ENCODE results near the gene USP48.
"Not testable (repeated sequence)": the region's sequence is repeated elsewhere in the genome, so short reads cannot be mapped to it uniquely, and the experiment has no call there.

The USP48 gene

GRCh38 chr1:21775985-21776562 lies 6.9 kb downstream of the USP48 start:
- no peak overlapping the region for H3K4me2 ChIP-seq (ENCODE audit: low read length)
- no peak overlapping the region for H2AFZ ChIP-seq (ENCODE audit: low read depth, low read length)
- H3K9ac ChIP-seq (ENCODE audit: low read length) = no peak overlapping the region
- no peaks in the 10 kb centered on the region for H3K27me3 ChIP-seq (ENCODE audit: low read depth, low read length)
- no peak overlapping the region for H3K4me3 ChIP-seq (ENCODE audit: low read length)
- peaks cover 14% of the 10 kb centered on the region; the same call in 1 of the 2 replicates for H3K4me1 ChIP-seq (ENCODE audit: low read length)
- no peak overlapping the region for H3K27ac ChIP-seq (ENCODE audit: low read length)
- H4K20me1 ChIP-seq (ENCODE audit: insufficient read depth, low read length) = peaks cover 70% of the 10 kb centered on the region
- no peaks in the 10 kb centered on the region for H3K9me3 ChIP-seq (ENCODE audit: insufficient read depth, low read length)
- H3K36me3 ChIP-seq (replicated peaks; ENCODE audit: low read depth, low read length) = peaks cover 4% of the 10 kb centered on the region
- no peak for TF ChIP-seq CTCF (IDR thresholded peaks at IDR 0.05; ENCODE audit: low read depth, low read length)
- TF ChIP-seq EZH2phosphoT487 (IDR thresholded peaks at IDR 0.05; ENCODE audit: low read depth) = no peak
- peaks cover 98% of the 10 kb centered on the region for H3K79me2 ChIP-seq (ENCODE audit: low read length)

GRCh38 chr1:21775550-21775914 lies 7.4 kb downstream of the USP48 start:
- H3K4me2 ChIP-seq (ENCODE audit: low read length) = no peak overlapping the region
- no peak overlapping the region for H3K27ac ChIP-seq (ENCODE audit: low read length)
- H3K36me3 ChIP-seq (replicated peaks; ENCODE audit: low read depth, low read length) = peaks cover 4% of the 10 kb centered on the region
- H3K79me2 ChIP-seq (ENCODE audit: low read length) = peaks cover 98% of the 10 kb centered on the region
- peaks cover 76% of the 10 kb centered on the region for H4K20me1 ChIP-seq (ENCODE audit: insufficient read depth, low read length)
- peaks cover 14% of the 10 kb centered on the region; the same call in 1 of the 2 replicates for H3K4me1 ChIP-seq (ENCODE audit: low read length)
- no peak overlapping the region for H3K9ac ChIP-seq (ENCODE audit: low read length)
- H3K4me3 ChIP-seq (ENCODE audit: low read length) = no peak overlapping the region
- no peaks in the 10 kb centered on the region for H3K27me3 ChIP-seq (ENCODE audit: low read depth, low read length)
- no peak overlapping the region for H2AFZ ChIP-seq (ENCODE audit: low read depth, low read length)
- no peak for TF ChIP-seq EZH2phosphoT487 (IDR thresholded peaks at IDR 0.05; ENCODE audit: low read depth)
- TF ChIP-seq CTCF (IDR thresholded peaks at IDR 0.05; ENCODE audit: low read depth, low read length) = no peak
- no peaks in the 10 kb centered on the region for H3K9me3 ChIP-seq (ENCODE audit: insufficient read depth, low read length)

- H3K4me3 ChIP-seq (ENCODE audit: low read length) = no peak overlapping the region
- H4K20me1 ChIP-seq (ENCODE audit: insufficient read depth, low read length) = peaks cover 80% of the 10 kb centered on the region
- H3K27me3 ChIP-seq (ENCODE audit: low read depth, low read length) = no peaks in the 10 kb centered on the region
- no peak overlapping the region for H2AFZ ChIP-seq (ENCODE audit: low read depth, low read length)
- peaks cover 98% of the 10 kb centered on the region for H3K79me2 ChIP-seq (ENCODE audit: low read length)
- no peak overlapping the region for H3K9ac ChIP-seq (ENCODE audit: low read length)
- H3K4me2 ChIP-seq (ENCODE audit: low read length) = no peak overlapping the region
- no peak overlapping the region for H3K27ac ChIP-seq (ENCODE audit: low read length)
- H3K9me3 ChIP-seq (ENCODE audit: insufficient read depth, low read length) = no peaks in the 10 kb centered on the region
- TF ChIP-seq CTCF (IDR thresholded peaks at IDR 0.05; ENCODE audit: low read depth, low read length) (no peak), EZH2phosphoT487 (IDR thresholded peaks at IDR 0.05; ENCODE audit: low read depth) (no peak)
- H3K4me1 ChIP-seq (ENCODE audit: low read length) = peaks cover 9% of the 10 kb centered on the region; the same call in 1 of the 2 replicates
- peaks cover 4% of the 10 kb centered on the region for H3K36me3 ChIP-seq (replicated peaks; ENCODE audit: low read depth, low read length)
Measured at GRCh38 chr1:21774835-21775549, 8.0 kb downstream of the USP48 start.

- peaks cover 98% of the 10 kb centered on the region for H3K79me2 ChIP-seq (ENCODE audit: low read length)
- no peak for TF ChIP-seq CTCF (IDR thresholded peaks at IDR 0.05; ENCODE audit: low read depth, low read length)
- TF ChIP-seq EZH2phosphoT487 (IDR thresholded peaks at IDR 0.05; ENCODE audit: low read depth) = no peak
- H4K20me1 ChIP-seq (ENCODE audit: insufficient read depth, low read length) = peaks cover 85% of the 10 kb centered on the region
- no peak overlapping the region for H3K4me3 ChIP-seq (ENCODE audit: low read length)
- no peaks in the 10 kb centered on the region for H3K27me3 ChIP-seq (ENCODE audit: low read depth, low read length)
- 0 out of 2 replicates have a peak, but pooled peaks cover 3% of the 10 kb centered on the region for H3K4me1 ChIP-seq (ENCODE audit: low read length)
- no peak overlapping the region for H2AFZ ChIP-seq (ENCODE audit: low read depth, low read length)
- H3K9ac ChIP-seq (ENCODE audit: low read length) = no peak overlapping the region
- H3K36me3 ChIP-seq (replicated peaks; ENCODE audit: low read depth, low read length) = peaks cover 4% of the 10 kb centered on the region
- no peak overlapping the region for H3K27ac ChIP-seq (ENCODE audit: low read length)
- no peaks in the 10 kb centered on the region for H3K9me3 ChIP-seq (ENCODE audit: insufficient read depth, low read length)
- no peak overlapping the region for H3K4me2 ChIP-seq (ENCODE audit: low read length)
Measured at GRCh38 chr1:21773585-21773984, 9.4 kb downstream of the USP48 start.

GRCh38 chr1:21771672-21772071 lies 11.3 kb downstream of the USP48 start:
- H3K79me2 ChIP-seq (ENCODE audit: low read length) = peaks cover 98% of the 10 kb centered on the region

GRCh38 chr1:21770602-21771001 lies 12.3 kb downstream of the USP48 start:
- H4K20me1 ChIP-seq (ENCODE audit: insufficient read depth, low read length) = peaks cover 88% of the 10 kb centered on the region

More at GRCh38 chr1:21771672-21772071, 11.3 kb downstream of the USP48 start:
- not testable (repeated sequence) for H3K27ac ChIP-seq (ENCODE audit: low read length); H3K9ac ChIP-seq (ENCODE audit: low read length); H3K27me3 ChIP-seq (ENCODE audit: low read depth, low read length); H2AFZ ChIP-seq (ENCODE audit: low read depth, low read length); H3K4me3 ChIP-seq (ENCODE audit: low read length); H3K4me2 ChIP-seq (ENCODE audit: low read length); H3K4me1 ChIP-seq (ENCODE audit: low read length); H3K9me3 ChIP-seq (ENCODE audit: insufficient read depth, low read length); H3K36me3 ChIP-seq (replicated peaks; ENCODE audit: low read depth, low read length)
- peaks cover 87% of the 10 kb centered on the region for H4K20me1 ChIP-seq (ENCODE audit: insufficient read depth, low read length)

More at GRCh38 chr1:21770602-21771001, 12.3 kb downstream of the USP48 start:
- H3K27me3 ChIP-seq (ENCODE audit: low read depth, low read length); H3K4me3 ChIP-seq (ENCODE audit: low read length); H2AFZ ChIP-seq (ENCODE audit: low read depth, low read length); H3K36me3 ChIP-seq (replicated peaks; ENCODE audit: low read depth, low read length); H3K4me2 ChIP-seq (ENCODE audit: low read length); H3K27ac ChIP-seq (ENCODE audit: low read length); H3K9me3 ChIP-seq (ENCODE audit: insufficient read depth, low read length); H3K9ac ChIP-seq (ENCODE audit: low read length): not testable (repeated sequence)
- peaks cover 98% of the 10 kb centered on the region for H3K79me2 ChIP-seq (ENCODE audit: low read length)
- H3K4me1 ChIP-seq (ENCODE audit: low read length) = peaks cover 12% of the 10 kb centered on the region
